Measurements from ENCODE around the gene SNRNP48. TPM values are rescaled to one million over a fixed set of nuclear protein-coding genes. Genes with fewer than 3 reads are reported as not detected.

The SNRNP48 gene
- total RNA-seq, 3 donors from 2014 or later (not counting 1 experiment from before 2014, with no cell fraction given) = 12.3 to 17.0 (median 14.0) TPM

DNA sequence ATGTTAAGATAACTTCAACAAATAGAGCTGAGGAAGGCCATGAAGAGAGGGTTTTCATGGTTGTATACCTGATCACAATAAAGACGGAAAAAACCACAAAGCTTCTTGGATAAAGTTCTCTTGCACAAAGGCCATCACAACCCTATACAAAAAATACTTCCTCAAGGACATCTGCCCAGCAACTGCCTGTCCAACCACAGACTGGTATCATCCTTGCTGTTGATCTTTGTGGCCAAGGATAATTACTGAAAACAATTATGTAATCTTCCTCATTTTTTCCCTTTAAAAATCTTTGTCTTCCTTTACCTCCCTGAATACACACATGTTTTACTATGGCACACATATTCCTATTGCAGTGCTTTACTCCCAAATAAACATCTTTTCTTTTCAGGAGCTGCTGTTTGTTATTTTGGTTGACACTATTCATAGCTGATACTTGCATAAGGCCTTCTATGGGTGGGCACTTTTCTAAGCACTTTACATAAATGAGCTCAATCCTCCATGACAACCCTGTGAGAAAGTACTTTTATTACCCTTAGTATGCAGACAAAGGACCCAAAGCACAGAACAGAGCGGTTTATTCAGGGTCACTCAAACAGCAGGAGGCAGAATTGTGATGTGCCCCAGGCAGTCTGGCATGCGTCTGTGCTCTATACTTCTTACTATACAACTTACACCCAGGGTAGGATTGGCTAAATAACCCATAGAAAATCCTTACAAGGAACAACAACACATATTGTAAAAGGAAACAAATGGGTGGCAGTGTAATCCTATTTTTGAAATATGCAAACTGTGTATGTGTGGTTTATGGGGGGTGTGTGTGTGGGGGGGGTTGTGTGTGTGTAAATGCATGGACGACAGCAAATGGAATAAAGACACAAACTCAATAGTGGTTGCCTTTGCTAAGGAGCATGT, 35.1 kb downstream of the SNRNP48 start:
- 88% methylated on average over 4 of the region's 4 CpGs for WGBS (ENCODE audit: insufficient coverage)
- Mint-ChIP-seq H3K4me1 (no peaks in the 10 kb centered on the region), H3K4me3 (no peak overlapping the region), H3K9me3 (no peaks in the 10 kb centered on the region), H3K36me3 (no peaks in the 10 kb centered on the region), H3K27me3 (ENCODE audit: low read depth in 2 of 2) (peaks cover 0 to 7% of the 10 kb centered on the region in 2 donors), H3K27ac (no peak overlapping the region)
- Histone ChIP-seq H3K4me3 (ENCODE audit: low read length) (no peak overlapping the region), H3K36me3 (ENCODE audit: control insufficient read depth, insufficient read depth, low read length) (no peaks in the 10 kb centered on the region), H3K9me3 (ENCODE audit: control insufficient read depth, insufficient read depth, low read length) (no peaks in the 10 kb centered on the region), H3K4me1 (ENCODE audit: control insufficient read depth, insufficient read depth, low read length) (no peaks in the 10 kb centered on the region), H3K27ac (ENCODE audit: low read length) (no peak overlapping the region), H3K27me3 (ENCODE audit: control insufficient read depth, insufficient read depth, low read length) (no peaks in the 10 kb centered on the region)
- intact Hi-C loops (cut with micrococcal nuclease) = no loop called here
- no peak for DNase-seq
- ATAC-seq = no peak
- TF ChIP-seq, protein P1, sequence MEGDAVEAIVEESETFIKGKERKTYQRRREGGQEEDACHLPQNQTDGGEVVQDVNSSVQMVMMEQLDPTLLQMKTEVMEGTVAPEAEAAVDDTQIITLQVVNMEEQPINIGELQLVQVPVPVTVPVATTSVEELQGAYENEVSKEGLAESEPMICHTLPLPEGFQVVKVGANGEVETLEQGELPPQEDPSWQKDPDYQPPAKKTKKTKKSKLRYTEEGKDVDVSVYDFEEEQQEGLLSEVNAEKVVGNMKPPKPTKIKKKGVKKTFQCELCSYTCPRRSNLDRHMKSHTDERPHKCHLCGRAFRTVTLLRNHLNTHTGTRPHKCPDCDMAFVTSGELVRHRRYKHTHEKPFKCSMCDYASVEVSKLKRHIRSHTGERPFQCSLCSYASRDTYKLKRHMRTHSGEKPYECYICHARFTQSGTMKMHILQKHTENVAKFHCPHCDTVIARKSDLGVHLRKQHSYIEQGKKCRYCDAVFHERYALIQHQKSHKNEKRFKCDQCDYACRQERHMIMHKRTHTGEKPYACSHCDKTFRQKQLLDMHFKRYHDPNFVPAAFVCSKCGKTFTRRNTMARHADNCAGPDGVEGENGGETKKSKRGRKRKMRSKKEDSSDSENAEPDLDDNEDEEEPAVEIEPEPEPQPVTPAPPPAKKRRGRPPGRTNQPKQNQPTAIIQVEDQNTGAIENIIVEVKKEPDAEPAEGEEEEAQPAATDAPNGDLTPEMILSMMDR (IDR thresholded peaks at IDR 0.05) = no peak

DNA sequence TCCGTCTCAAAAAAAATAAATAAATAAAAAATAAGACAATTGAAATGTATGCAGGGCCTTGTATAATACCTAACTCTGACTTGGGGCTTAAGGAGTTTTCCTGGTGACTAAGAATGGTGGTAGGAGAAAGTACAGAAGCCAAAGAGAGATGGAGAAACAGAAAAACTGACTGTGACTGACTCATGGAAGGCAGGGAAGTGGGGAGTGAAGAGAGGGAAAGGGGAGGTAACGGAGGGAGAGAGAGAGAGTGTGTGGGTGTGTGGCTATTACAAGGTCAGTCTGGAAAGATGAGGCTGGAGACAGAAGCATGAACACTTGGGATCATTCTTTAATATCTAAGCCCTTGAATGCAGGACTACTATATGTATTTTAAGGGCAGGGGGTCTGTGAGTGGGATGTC, 38.5 kb downstream of the SNRNP48 start:
- Mint-ChIP-seq H3K36me3 (no peaks in the 10 kb centered on the region), H3K4me1 (no peaks in the 10 kb centered on the region), H3K4me3 (no peak overlapping the region), H3K27ac (no peak overlapping the region), H3K27me3 (ENCODE audit: low read depth in 2 of 2) (peaks cover 3 to 6% of the 10 kb centered on the region in 2 donors), H3K9me3 (no peaks in the 10 kb centered on the region)
- no peaks in the 10 kb centered on the region for H3K36me3 ChIP-seq (ENCODE audit: control insufficient read depth, insufficient read depth, low read length)
- TF ChIP-seq, protein P1 (IDR thresholded peaks at IDR 0.05) = no peak
- H3K27me3 ChIP-seq (ENCODE audit: control insufficient read depth, insufficient read depth, low read length) = no peaks in the 10 kb centered on the region
- intact Hi-C loops (cut with micrococcal nuclease) = no loop called here
- H3K9me3 ChIP-seq (ENCODE audit: control insufficient read depth, insufficient read depth, low read length) = no peaks in the 10 kb centered on the region
- no peaks in the 10 kb centered on the region for H3K4me1 ChIP-seq (ENCODE audit: control insufficient read depth, insufficient read depth, low read length)
- no peak for ATAC-seq
- no peak for DNase-seq
- no peak overlapping the region for H3K4me3 ChIP-seq (ENCODE audit: low read length)
- no peak overlapping the region for H3K27ac ChIP-seq (ENCODE audit: low read length)
- WGBS (ENCODE audit: insufficient coverage) = 72% methylated on average over 1 of the region's 2 CpGs

DNA sequence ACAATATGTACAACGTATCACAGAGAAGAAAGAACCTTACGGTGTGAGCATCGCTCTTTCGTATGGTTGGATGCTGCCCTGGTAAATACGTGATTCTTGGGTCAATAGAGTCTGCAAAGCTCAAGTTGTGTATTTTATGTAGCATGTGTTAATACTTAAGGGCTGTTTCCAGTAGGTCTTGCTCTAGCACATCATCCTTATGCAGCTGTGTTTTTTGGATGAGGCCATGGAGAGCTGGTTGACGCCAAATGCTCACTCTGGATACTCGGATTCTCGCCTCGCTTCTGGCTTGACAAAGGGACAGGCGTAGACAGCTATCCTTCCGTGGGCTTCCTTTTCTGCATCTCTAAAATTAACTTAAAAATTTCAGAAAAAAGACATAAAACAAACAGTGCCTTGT, 38.9 kb downstream of the SNRNP48 start:
- Histone ChIP-seq H3K36me3 (ENCODE audit: control insufficient read depth, insufficient read depth, low read length) (no peaks in the 10 kb centered on the region), H3K27me3 (ENCODE audit: control insufficient read depth, insufficient read depth, low read length) (no peaks in the 10 kb centered on the region), H3K4me1 (ENCODE audit: control insufficient read depth, insufficient read depth, low read length) (no peaks in the 10 kb centered on the region), H3K27ac (ENCODE audit: low read length) (no peak overlapping the region), H3K9me3 (ENCODE audit: control insufficient read depth, insufficient read depth, low read length) (no peaks in the 10 kb centered on the region), H3K4me3 (ENCODE audit: low read length) (no peak overlapping the region)
- ATAC-seq (no peak), DNase-seq (no peak)
- Mint-ChIP-seq H3K27me3 (ENCODE audit: low read depth in 2 of 2) (peaks cover 5 to 7% of the 10 kb centered on the region in 2 donors), H3K9me3 (no peaks in the 10 kb centered on the region), H3K4me1 (no peaks in the 10 kb centered on the region), H3K27ac (no peak overlapping the region), H3K4me3 (no peak overlapping the region), H3K36me3 (no peaks in the 10 kb centered on the region)
- intact Hi-C loops (cut with micrococcal nuclease) = no loop called here
- 96% methylated on average over 11 of the region's 11 CpGs for WGBS (ENCODE audit: insufficient coverage)
- TF ChIP-seq, protein P1 (IDR thresholded peaks at IDR 0.05) = no peak
